Esophagus mucosa (tissue), 1 donor: ENCODE data around the gene CFAP141. TPM values are rescaled to one million over a fixed set of nuclear protein-coding genes. Genes with fewer than 3 reads are reported as not detected.
A peak's percentile ranks its signal among the peaks of the same experiment; 100 is the strongest.
"Not testable (repeated sequence)": the region's sequence is repeated elsewhere in the genome, so short reads cannot be mapped to it uniquely, and the experiment has no call there.

Experiments
- ATAC-seq: fragments of 200-7000 bp; cut with Tn5 transposase; one replicate; pipeline ENCODE4 v1.9.1; 2020
- total RNA-seq: library from RNA; stranded (reverse); gene quantifications from one replicate; pipeline ENCODE4 v1.2.4, GENCODE V29; 2023
- donor health status: DM: yes; HTN: yes; CAD: no.

The CFAP141 gene
- total RNA-seq, 1 donor from 2014 or later: not detected

- no peak for ATAC-seq
Measured at GRCh38 chr1:154207262-154207661, 1.1 kb upstream of the CFAP141 start.

GRCh38 chr1:154205778-154206177 lies 355 bp downstream of the CFAP141 start:
- ATAC-seq: not testable (repeated sequence)

GRCh38 chr1:154199563-154199879 lies 6.6 kb downstream of the CFAP141 start:
- ATAC-seq: no peak

GRCh38 chr1:154198756-154199562 lies 7.2 kb downstream of the CFAP141 start:
- ATAC-seq: no peak

- peak; percentile 75 for ATAC-seq
Measured at GRCh38 chr1:154193821-154194220, 12.3 kb downstream of the CFAP141 start.

GRCh38 chr1:154192476-154192875 lies 13.7 kb downstream of the CFAP141 start:
- ATAC-seq: no peak

GRCh38 chr1:154191990-154192461 lies 14.1 kb downstream of the CFAP141 start, which contains the start of gene TPM3:
TSS of gene TPM3 (minus strand) at chr1:154192100. CDS start at chr1:154192018, 82 bp downstream.
- ATAC-seq: no peak

GRCh38 chr1:154190550-154190949 lies 15.6 kb downstream of the CFAP141 start:
- ATAC-seq: no peak

- ATAC-seq: no peak
Measured at GRCh38 chr1:154186852-154187501, 19.2 kb downstream of the CFAP141 start.

- no peak for ATAC-seq
Measured at GRCh38 chr1:154186177-154186576, 20.0 kb downstream of the CFAP141 start.

- peak; percentile 97 for ATAC-seq
Measured at GRCh38 chr1:154183046-154183915, 22.9 kb downstream of the CFAP141 start.

GRCh38 chr1:154182344-154183045 lies 23.6 kb downstream of the CFAP141 start:
- peak; percentile 70 for ATAC-seq

GRCh38 chr1:154181944-154182343 lies 24.2 kb downstream of the CFAP141 start:
- no peak for ATAC-seq

- no peak for ATAC-seq
Measured at GRCh38 chr1:154179946-154180687, 26.0 kb downstream of the CFAP141 start.

- no peak for ATAC-seq
Measured at GRCh38 chr1:154178911-154179811, 27.0 kb downstream of the CFAP141 start.

GRCh38 chr1:154178013-154178412 lies 28.1 kb downstream of the CFAP141 start:
- no peak for ATAC-seq

- peak; percentile 47 for ATAC-seq
Measured at GRCh38 chr1:154176337-154176736, 29.8 kb downstream of the CFAP141 start.

- ATAC-seq: no peak
Measured at GRCh38 chr1:154174654-154175053, 31.5 kb downstream of the CFAP141 start.

GRCh38 chr1:154171880-154172279 lies 34.3 kb downstream of the CFAP141 start:
- ATAC-seq: no peak

GRCh38 chr1:154171223-154171583 lies 34.9 kb downstream of the CFAP141 start:
- peak; percentile 40 for ATAC-seq
